ENCODE results near the gene BCL2L2. TPM values are rescaled to one million over a fixed set of nuclear protein-coding genes. Genes with fewer than 3 reads are reported as not detected.
A peak's percentile ranks its signal among the peaks of the same experiment; 100 is the strongest.

The BCL2L2 gene
- total and polyA plus RNA-seq, 9 of the 15 experiments (the other 6 are each of a cell fraction or from before 2014, with no cell fraction given) = 2.6 to 32.5 (median 14.7) TPM

- TF ChIP-seq ETS1 (conservative IDR thresholded peaks at IDR 0.05; ENCODE audit: control insufficient read depth, low read depth, low read length) = no peak
- no peak for TF ChIP-seq HDAC3 (IDR thresholded peaks at IDR 0.05; ENCODE audit: borderline replicate concordance, partially characterized antibody)
- TF ChIP-seq CBX8 (IDR thresholded peaks at IDR 0.05; ENCODE audit: borderline replicate concordance, extremely low read depth, low read depth, low read length, poor library complexity, severe bottlenecking) = no peak
- no peak for TF ChIP-seq ERF (CRISPR knock-in tag; IDR thresholded peaks at IDR 0.05)
- TF ChIP-seq NKRF (IDR thresholded peaks at IDR 0.05; ENCODE audit: borderline replicate concordance) = peak; percentile 64; the same call in 1 of the 2 replicates
- no peak for TF ChIP-seq ELK1 (CRISPR knock-in tag; IDR thresholded peaks at IDR 0.05)
- no peak for TF ChIP-seq MECOM (CRISPR knock-in tag; IDR thresholded peaks at IDR 0.05)
- TF ChIP-seq SAFB (IDR thresholded peaks at IDR 0.05; ENCODE audit: borderline replicate concordance, low read depth, low read length) = no peak
- no peak for TF ChIP-seq ZNF224 (CRISPR knock-in tag; IDR thresholded peaks at IDR 0.05)
- TF ChIP-seq TCF7L2 (IDR thresholded peaks at IDR 0.05; ENCODE audit: low read depth, low read length) = no peak
- TF ChIP-seq JUN (IDR thresholded peaks at IDR 0.05; ENCODE audit: borderline replicate concordance, low read depth, low read length) = no peak
- TF ChIP-seq JUN (CRISPR knock-in tag; IDR thresholded peaks at IDR 0.05; ENCODE audit: borderline replicate concordance) = no peak
Measured at GRCh38 chr14:23301969-23302289, 4.7 kb upstream of the BCL2L2 start (continued).

Data from K562 (cell line).